AG04450 (cell line): Measurements from ENCODE around the gene NDE1. TPM values are rescaled to one million over a fixed set of nuclear protein-coding genes. Genes with fewer than 3 reads are reported as not detected.
A peak's percentile ranks its signal among the peaks of the same experiment; 100 is the strongest.

Experiments used
- CTCF ChIA-PET: fragments of 300-600, 350-600 bp; formaldehyde crosslinking; extraction: SDS; loops from one replicate; lab custom pipeline; 2022; ENCODE audit warnings: antibody characterized with exemption, inconsistent platforms; lab: Charles Lee
- POLR2A ChIA-PET: fragments of 350-600 bp; formaldehyde crosslinking; extraction: SDS; loops from one replicate; lab custom pipeline; 2021; ENCODE audit warnings: antibody characterized with exemption, inconsistent platforms; lab: Yijun Ruan, JAX
- DNase-seq: peaks from one replicate; pipeline ENCODE4 v3.0.0-alpha.2; 2011; ENCODE audit warnings: low read depth, low spot score
- H3K27ac ChIP-seq: one replicate; pipeline ENCODE4 v1.5.1; 2012; ENCODE audit warnings: low read depth, low read length, control low read depth
- H3K27me3 ChIP-seq: one replicate; pipeline ENCODE4 v1.6.0; 2012; ENCODE audit warnings: low read length; ENCODE audit not compliant: control insufficient read depth, insufficient read depth
- H3K4me3 ChIP-seq: 2 replicates; pipeline ENCODE4 v1.5.1; 2011; ENCODE audit warnings: mild to moderate bottlenecking, low read depth, low read length, control low read depth
- H3K9me3 ChIP-seq: 2 replicates; pipeline ENCODE4 v1.5.1; 2012; ENCODE audit warnings: low read length; ENCODE audit not compliant: control insufficient read depth, insufficient read depth
- polyA plus RNA-seq: library from polyadenylated mRNA; depleted of rRNA; stranded (reverse); fragments of >200 nt; gene quantifications from 2 replicates; pipeline ENCODE4 v1.2.3, GENCODE V29; 2011
- TF ChIP-seq, protein P1 (sequence below): IDR thresholded peaks from 2 replicates; pipeline ENCODE4 v1.5.1; 2011; ENCODE audit warnings: low read depth, low read length, control low read depth, inconsistent platforms

NDE1 gene
- polyA plus RNA-seq, 1 experiment: 29.9 TPM

DNA sequence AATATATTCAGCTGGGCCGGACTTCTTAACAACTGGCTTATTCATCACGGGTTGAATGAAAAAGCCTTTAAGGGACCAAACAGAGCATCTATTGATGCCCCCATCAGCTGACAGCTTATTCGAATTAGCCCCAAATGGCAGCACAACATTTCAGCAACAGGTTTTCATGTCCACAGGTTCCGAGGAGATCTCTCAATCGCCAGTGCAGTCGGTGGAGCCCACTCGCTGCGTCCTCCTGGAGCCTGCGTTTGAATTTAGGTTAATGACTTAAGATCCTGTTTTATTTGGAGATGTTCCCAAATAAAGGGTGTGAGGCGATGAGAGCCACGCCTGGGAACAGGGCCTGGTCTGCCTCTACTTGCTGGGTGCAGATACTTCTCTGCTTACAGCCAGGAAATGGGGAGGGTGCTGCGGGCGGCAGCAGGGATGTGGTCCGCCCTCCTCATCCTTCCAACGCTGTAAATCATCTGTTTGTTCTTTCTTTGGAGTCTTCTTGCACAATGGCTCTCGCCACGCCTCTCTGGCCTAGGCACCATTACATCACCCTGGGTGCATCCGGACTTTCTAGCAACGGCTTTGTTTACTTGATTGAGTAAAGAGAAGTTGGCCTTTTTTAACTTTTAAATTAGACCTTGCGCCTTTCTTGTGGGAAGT lies 22.6 kb downstream of the NDE1 start:
- ChIA-PET POLR2A (interaction anchor here (0.8 to 1.1 kb wide), 3 partner anchors 13 to 30 kb away, joined by 3 to 4 read pairs (median 3); partner anchors contain the start of gene MARF1), CTCF (interaction anchor here (0.6 to 1.8 kb wide), 5 partner anchors 20 to 657 kb away, joined by 3 to 15 read pairs (median 4); no protein-coding TSS in a partner anchor)
- TF ChIP-seq, protein P1, sequence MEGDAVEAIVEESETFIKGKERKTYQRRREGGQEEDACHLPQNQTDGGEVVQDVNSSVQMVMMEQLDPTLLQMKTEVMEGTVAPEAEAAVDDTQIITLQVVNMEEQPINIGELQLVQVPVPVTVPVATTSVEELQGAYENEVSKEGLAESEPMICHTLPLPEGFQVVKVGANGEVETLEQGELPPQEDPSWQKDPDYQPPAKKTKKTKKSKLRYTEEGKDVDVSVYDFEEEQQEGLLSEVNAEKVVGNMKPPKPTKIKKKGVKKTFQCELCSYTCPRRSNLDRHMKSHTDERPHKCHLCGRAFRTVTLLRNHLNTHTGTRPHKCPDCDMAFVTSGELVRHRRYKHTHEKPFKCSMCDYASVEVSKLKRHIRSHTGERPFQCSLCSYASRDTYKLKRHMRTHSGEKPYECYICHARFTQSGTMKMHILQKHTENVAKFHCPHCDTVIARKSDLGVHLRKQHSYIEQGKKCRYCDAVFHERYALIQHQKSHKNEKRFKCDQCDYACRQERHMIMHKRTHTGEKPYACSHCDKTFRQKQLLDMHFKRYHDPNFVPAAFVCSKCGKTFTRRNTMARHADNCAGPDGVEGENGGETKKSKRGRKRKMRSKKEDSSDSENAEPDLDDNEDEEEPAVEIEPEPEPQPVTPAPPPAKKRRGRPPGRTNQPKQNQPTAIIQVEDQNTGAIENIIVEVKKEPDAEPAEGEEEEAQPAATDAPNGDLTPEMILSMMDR: no peak
- H3K9me3 ChIP-seq: no peaks in the 10 kb centered on the region
- peak overlapping the region; percentile 89 for H3K27ac ChIP-seq
- DNase-seq: peak; percentile 87
- H3K27me3 ChIP-seq: no peaks in the 10 kb centered on the region
- H3K4me3 ChIP-seq: peak overlapping the region; percentile 15; the same call in 1 of the 2 replicates

DNA sequence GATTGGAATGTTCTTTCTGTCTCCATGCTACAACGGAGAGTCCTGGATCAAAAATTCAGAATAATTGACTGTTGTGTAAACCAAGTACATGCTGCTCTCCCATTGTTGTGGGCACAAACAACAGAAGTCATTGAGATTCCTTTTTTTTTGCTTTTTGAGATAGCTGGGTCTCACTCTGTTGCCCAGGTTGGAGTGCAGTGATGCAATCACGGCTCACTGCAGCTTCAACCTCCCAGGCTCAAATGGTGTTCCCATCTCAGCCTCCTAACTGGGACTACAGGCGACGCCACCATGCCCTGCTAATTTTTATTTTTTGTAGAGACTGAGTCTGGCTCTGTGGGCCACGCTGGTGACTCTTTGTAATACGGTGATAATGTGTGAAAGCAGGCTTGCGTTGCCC lies 24.5 kb downstream of the NDE1 start:
- CTCF ChIA-PET: interaction anchor here (0.7 kb wide), 1 partner anchor 14 kb away, joined by 7 read pairs; no protein-coding TSS in a partner anchor
- no peak for DNase-seq
- no peaks in the 10 kb centered on the region for H3K9me3 ChIP-seq
- no peak overlapping the region for H3K27ac ChIP-seq
- POLR2A ChIA-PET: no interaction called here
- no peak overlapping the region for H3K4me3 ChIP-seq
- TF ChIP-seq, protein P1: no peak
- H3K27me3 ChIP-seq: no peaks in the 10 kb centered on the region

DNA sequence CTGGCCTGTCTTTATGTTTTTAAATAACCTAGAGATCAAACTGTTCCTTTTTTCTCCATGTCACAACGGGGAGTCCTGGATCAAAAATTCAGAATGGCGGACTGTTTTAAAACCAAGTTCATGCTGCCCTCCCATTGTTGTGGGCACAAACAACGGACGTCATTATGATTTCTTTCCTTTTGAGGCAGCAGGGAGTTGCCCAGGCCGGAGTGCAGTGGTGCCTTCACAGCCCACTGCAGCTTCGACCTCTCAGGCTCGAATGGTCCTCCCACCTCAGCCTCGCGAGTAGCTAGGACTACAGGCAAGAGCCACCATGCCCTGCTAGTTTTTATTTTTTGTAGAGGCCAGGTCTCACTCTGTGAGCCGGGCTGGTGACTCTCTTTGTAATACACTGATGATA lies 26.5 kb downstream of the NDE1 start:
- ChIA-PET POLR2A (no interaction called here), CTCF (no interaction called here)
- DNase-seq: no peak
- H3K9me3 ChIP-seq: no peaks in the 10 kb centered on the region
- TF ChIP-seq, protein P1: no peak
- H3K4me3 ChIP-seq: no peak overlapping the region
- no peaks in the 10 kb centered on the region for H3K27me3 ChIP-seq
- H3K27ac ChIP-seq: no peak overlapping the region

DNA sequence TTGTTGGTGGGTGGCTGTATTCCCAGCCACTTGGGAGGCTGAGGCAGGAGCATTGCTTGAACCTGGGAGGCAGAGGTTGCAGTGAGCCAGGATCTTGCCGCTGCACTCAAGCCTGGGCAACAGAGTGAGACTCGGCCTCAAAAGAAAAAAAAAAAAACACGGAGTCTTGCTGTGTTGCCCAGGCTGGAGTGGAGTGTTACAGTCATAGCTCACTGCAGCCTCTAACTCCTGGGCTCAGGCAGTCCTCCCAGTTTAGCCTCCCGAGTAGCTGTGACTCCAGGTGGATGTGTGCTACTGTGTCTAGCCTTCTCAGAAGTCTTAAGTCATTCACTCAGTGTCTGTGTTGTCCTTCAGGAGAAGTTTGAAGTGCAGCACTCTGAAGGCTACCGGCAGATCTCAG lies 27.4 kb downstream of the NDE1 start:
- no peaks in the 10 kb centered on the region for H3K9me3 ChIP-seq
- POLR2A ChIA-PET: no interaction called here
- no peaks in the 10 kb centered on the region for H3K27me3 ChIP-seq
- TF ChIP-seq, protein P1: no peak
- CTCF ChIA-PET: no interaction called here
- no peak for DNase-seq
- no peak overlapping the region for H3K27ac ChIP-seq
- H3K4me3 ChIP-seq: no peak overlapping the region

DNA sequence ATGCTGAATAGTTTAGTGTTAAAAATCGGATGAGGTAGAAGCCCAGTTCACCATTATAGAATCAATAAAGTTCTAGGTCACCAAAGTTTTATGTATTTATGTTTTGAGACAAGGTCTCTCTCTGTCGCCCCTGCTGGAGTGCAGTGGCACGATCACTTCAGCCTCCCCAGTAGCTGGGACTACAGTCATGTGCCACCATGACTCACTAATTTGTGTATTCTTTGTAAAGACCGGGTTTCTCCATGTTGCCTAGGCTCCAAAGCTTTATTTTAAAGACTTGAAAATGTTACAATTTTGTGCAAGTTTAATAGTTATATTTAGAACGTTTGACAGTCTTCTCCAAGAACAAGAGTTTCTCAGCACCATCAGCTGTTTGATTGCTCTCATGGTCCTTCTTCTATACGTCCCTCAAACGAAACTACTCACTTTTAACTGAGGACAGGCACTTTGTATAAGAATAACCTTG lies 32.1 kb downstream of the NDE1 start:
- H3K4me3 ChIP-seq: no peak overlapping the region
- H3K27me3 ChIP-seq: no peaks in the 10 kb centered on the region
- ChIA-PET CTCF (interaction anchor here (0.7 to 1.0 kb wide), 6 partner anchors 13 to 83 kb away, joined by 3 to 5 read pairs (median 3); no protein-coding TSS in a partner anchor), POLR2A (no interaction called here)
- TF ChIP-seq, protein P1: peak; percentile 65
- peak; percentile 36 for DNase-seq
- H3K27ac ChIP-seq: no peak overlapping the region
- H3K9me3 ChIP-seq: no peaks in the 10 kb centered on the region
